ENCODE results near the gene MMP27.

Gene MMP27

GRCh38 chr11:102655547-102655946, 50.0 kb downstream of the MMP27 start:
- no peak for TF ChIP-seq CTCF (conservative IDR thresholded peaks at IDR 0.05; ENCODE audit: low read depth, low read length)
- no peak for DNase-seq (ENCODE audit: low read depth)
- H3K4me3 ChIP-seq (ENCODE audit: low read depth, low read length): no peak overlapping the region

DNA sequence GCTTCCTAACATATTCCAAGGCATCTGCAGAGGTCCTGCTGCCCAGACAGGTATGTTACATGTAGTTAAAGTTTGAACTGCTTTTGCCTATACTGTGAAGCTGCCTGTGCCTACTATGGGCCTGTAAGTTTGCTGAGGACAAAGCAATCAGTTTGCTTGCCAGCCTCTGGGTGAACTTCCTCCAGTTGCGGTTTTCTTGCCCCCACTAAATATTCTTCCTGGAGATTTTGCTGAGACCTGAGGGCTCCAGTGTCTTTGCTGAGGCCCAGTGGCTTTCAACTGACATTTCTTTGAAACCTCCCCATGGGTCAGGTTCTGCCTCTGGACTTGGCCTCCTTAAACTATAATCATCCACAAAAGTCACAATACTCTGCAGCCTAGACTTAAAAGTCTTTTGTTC, 50.8 kb downstream of the MMP27 start:
- H3K4me3 ChIP-seq (ENCODE audit: low read depth, low read length): no peak overlapping the region
- no peak for DNase-seq (ENCODE audit: low read depth)
- no peak for TF ChIP-seq CTCF (conservative IDR thresholded peaks at IDR 0.05; ENCODE audit: low read depth, low read length)

GRCh38 chr11:102653744-102654291, 51.8 kb downstream of the MMP27 start:
- no peak for DNase-seq (ENCODE audit: low read depth)
- H3K4me3 ChIP-seq (ENCODE audit: low read depth, low read length): no peak overlapping the region
- no peak for TF ChIP-seq CTCF (conservative IDR thresholded peaks at IDR 0.05; ENCODE audit: low read depth, low read length)

DNA sequence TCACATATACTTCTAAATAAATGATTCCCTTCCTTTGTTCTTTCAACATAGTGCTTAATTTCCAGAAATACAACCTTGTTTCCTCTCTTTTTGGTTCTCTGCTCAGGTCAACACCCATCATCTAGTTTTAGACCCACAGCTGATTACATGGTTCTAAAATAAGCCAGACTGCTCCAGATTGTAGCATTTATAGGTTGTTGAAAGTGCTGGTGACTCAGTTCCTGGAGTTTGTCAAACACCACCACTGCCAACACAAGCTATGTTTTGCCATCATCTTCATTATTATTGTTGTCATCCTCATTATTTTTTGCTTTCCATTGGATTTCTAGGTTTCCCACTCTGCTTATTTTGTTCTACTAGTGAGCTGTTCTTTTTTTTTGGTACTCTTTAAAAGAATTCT, 58.1 kb downstream of the MMP27 start:
- no peak overlapping the region for H3K4me3 ChIP-seq (ENCODE audit: low read depth, low read length)
- DNase-seq (ENCODE audit: low read depth): no peak
- no peak for TF ChIP-seq CTCF (conservative IDR thresholded peaks at IDR 0.05; ENCODE audit: low read depth, low read length)

GRCh38 chr11:102643941-102644340, 61.6 kb downstream of the MMP27 start:
- no peak for DNase-seq (ENCODE audit: low read depth)
- H3K4me3 ChIP-seq (ENCODE audit: low read depth, low read length): no peak overlapping the region
- no peak for TF ChIP-seq CTCF (conservative IDR thresholded peaks at IDR 0.05; ENCODE audit: low read depth, low read length)

All from choroid plexus epithelial cell (primary cell).